HG03575 (cell line): Measurements from ENCODE around the gene WDR86.

ENCODE experiments used
- ATAC-seq: cut with Tn5 transposase; IDR thresholded peaks from one replicate; pipeline ENCODE4 v1.9.1; 2021; ENCODE audit not compliant: unreplicated experiment, insufficient number of reproducible peaks, low FRiP score; ENCODE audit errors: extremely low read depth

Gene WDR86

DNA sequence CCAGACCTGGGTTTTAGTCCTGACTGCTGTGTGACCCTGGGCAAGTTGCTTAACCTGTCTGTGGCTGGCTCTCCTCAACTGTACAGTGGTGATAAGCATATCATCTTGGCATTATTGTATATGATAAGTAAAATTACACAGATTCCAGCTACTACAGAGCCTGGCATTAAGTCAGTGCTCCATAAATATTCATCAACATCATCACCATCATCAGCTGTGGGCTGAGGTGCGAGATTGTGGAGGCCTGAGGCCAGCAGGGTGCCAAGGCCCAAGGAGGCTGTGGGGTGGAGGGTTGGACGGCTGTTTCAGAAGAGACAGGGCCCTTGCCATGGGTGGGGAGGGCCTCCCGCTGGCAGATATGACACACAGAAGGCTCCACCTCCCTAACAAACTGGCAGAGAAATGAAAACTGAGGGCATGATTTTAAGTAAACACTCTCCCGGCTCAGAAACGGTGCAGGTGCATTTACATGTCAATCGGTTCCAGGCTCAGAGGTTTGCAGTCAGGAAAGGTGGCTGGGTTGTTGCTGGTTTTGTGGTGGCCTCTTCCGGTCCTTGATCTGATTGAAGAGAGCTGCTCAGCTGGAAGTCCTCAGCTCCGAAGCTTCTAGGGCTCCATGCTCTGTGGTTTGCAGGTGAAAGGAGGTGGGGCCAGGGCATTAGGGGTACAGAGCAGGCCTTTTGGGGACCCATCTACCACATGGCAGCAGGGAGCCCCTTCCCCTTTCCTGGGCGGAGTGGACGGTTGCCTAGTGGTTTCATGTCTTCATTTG is 19.9 kb upstream of the WDR86 start:
- ATAC-seq, result no peak

DNA sequence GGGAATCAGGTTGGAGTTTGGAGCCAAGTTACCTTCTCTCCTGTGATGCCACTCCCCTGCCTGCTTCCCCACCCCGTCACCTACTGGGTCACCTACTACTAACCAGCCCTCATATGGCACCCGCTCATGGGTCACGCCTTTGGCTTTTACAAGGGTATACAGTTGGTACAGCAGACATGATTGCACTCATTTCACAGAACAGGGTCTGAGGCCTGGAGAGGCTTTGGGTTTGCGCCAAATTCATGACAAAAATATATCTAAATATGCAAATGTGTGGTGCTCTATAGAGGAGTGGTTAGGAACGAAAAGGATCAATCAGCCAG is 19.4 kb upstream of the WDR86 start:
- no peak for ATAC-seq

DNA sequence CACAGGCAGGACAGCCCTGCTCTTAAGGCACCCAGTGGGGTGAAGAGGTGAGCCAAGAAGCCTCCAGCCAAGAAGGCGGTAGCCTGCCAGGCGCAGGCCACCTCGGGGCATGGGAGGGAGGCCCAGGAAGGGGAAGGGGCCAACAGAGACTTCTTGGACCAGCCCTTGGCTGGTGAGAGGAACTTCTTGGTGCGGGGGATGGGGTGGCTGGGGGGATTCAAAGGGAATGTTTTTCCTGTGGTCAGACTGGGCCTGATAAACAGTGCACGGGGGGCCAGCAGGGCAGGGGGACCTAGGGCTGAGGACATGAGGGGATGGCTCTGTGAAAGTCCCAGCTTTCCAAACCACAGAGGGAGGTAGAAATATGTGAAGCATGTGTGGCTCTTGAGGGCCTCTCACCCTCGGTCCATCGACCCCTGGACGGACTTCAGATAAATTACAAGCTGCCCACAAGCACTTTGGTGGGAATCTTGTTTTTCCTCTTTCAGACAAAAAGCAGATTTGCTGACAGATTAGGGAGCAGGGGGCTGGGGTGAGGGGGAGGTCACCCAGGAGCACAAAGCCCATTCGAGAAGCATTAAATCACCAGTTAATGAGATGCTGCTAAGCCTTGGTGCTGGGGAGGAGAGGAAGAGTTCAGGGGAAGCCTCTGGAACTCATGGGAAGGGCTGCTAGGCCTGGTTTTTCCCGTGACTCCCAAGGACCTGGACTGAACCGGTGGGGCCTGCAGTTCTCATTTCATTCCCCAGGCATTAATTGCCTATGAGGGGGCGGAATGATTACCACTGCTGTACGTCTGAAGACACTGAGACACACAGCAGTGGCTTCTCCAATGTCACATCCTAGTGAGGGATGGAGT is 18.8 kb upstream of the WDR86 start:
- ATAC-seq, result no peak

DNA sequence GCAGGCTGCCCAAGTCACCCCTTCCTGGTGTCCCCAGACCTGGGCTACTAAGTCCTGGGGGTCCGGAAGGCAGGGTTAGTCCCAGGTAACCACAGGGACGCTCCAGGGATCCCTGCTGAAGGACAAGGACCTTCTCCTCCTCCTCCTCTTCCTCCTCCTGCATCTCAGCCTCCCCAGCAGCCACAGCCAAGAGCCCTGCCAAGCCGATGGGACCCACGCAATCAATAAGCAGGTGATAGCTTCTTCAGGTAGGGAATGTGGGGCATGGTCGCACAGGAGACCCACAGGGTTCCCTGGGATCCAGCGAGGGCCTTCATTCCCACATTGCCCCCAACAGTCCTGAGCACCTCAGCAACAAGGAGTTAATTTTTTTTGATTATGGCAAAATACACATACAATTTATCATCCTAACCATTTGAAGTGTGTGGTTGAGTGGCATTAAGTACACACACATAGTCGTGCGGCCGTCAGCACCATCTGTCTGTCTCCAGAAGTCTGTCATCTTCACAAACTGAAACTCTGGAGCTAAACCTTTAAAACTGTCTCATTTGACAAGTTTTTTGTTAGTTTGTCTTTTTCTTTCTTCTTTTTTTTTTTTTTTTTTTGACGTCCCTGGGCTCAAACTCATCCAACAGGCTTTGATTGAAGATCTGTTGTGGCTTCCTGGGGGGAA is 18.0 kb upstream of the WDR86 start:
- no peak for ATAC-seq

DNA sequence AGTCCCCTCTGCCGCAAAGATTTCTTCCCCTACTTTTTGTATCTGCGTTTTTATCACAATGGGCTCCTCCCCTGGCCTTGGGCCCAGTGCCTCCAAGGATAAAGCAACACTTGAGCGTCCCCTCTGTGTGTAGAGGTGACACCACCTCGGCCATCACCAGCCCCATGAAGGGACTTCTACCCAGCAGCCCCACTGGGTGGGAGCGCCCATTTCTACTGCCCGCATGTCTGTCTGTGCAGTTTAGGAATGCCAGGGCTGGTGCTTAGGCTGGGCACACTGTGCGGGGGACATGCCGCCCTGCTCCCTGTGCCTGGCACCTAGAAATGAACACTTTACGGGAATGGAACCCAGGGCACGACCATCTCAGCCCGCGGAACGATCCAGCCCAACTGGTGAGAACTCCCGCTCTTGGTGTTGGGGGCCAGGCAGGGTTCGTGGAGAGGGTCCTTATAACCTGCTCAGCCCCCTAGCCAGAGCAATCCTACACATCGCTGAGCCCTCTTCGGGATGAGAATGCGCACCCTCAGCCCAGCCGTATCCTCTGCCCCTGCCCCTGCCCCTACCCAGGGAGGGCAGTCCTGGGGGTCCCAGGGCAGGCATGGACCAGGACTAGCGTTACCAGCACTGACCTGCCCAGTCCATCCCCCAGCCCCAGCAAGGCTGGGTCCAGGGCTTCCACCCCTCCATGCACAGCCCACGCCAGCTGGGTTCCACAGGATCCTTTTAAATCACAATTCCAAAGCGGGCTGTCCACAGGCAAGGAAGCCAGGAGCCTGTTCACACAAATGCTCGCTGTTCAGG is 17.3 kb upstream of the WDR86 start:
- no peak for ATAC-seq

DNA sequence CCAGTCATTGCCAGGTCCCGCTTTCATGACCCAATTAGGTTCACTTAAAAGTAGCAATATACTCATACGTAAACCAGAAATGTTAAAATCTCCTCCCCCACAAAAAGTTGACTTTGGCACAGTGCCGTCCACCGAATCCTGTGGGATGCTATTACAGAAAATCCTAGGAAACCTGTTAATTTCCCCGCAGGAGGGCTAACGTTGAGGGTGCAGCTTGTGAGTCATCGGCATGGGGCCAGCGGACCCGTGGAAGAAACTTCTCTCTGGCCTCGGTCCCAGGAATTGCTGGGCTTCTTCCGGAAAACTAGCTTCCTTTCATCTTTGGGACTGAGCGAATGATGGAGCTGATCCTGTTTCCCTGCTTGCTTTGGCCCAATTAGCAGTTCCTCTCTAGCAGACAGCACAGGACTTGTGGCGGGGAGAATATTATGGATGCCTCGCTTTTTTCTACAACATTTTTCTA is 16.6 kb upstream of the WDR86 start:
- ATAC-seq, result no peak

DNA sequence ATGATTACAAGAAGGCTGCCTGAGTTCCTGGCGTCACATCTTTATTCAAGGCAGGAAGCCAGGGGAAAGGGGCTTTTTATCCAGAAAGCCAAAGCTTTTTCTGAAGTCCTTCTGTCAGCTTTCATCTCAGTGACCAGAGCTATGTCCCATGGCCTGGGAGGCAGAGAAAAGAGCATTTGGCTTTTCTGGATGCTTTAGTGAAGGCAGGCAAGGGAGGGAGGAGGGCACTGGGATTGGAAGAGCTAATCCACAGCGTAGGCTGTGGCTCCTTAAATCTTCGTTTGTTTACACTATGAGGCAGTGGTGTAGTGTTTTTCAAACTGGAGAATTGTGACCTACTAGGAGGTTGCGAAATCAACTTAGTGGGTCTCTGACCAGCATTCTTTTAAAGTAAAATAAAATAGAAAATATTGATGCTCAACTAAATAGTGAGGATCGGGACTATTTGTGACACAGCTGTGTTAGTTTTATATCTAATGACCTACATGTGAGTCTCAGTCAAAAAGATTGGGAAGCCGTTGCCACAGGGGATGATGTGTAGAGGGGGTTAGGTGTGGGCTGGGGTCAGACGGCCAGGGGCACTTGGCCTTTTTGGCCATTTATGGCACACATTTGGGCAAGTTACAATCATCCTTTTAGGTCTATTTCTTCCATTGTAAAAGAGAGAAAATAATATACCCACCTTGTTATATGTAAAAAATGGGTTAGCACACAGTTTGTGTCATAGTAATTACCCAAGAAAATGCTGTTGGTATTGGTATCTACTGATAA is 16.0 kb upstream of the WDR86 start:
- ATAC-seq, result no peak

DNA sequence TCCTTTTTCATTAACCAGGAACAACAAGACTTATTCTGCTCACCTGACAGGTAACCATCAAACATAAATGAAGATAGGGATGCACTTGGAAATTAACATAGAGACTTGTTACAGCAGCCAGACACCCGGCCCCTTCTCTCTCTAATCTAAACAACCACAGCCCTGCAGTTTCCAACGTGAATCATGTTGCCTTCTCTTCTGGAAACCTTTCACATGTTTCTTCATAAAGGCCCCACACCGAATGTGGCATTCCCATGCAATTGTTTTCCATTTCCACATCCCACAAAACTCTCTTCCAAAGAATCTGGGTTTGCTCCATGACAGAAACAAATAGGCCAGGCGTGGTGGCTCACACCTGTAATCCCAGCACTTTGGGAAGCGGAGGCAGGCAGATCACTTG is 15.0 kb upstream of the WDR86 start:
- no peak for ATAC-seq

DNA sequence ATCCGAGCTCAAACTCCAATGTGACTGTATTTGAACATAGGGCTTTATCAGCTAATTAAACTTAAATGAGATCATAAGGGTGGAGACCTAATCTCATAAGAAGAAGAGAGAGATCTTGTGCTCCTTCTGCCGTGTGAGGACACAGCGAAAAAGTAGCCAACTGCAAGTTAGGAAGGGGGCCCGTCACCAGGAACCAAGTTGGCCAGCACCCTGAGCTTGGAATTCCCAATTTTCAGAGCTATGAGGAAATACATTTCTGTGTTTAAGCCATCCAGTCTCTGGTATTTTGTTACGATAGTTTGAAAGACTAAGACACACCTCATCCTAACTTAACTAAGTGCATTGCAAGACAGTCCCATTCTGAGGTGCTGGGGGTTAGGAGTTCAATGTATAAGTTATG is 14.1 kb upstream of the WDR86 start:
- ATAC-seq, result no peak

DNA sequence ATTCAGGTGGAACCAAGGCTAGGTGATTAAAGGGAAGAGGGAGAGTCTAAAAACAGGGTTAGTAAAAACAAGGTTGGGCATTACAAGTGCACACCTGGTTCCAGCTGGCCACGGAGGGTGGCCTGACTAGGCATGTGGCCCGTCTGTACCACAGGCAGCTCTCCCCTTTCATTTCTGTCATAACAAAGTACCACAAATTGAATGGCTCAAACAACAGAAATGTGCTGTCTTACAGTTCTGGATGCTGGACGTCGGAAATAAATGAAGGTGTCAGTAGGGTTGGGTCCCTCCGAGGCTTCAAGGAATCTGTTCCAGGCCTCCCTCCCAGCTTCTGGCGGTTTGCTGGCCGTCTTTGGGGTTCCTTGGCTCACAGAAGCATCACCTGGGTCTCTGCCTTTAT is 13.4 kb upstream of the WDR86 start:
- no peak for ATAC-seq

DNA sequence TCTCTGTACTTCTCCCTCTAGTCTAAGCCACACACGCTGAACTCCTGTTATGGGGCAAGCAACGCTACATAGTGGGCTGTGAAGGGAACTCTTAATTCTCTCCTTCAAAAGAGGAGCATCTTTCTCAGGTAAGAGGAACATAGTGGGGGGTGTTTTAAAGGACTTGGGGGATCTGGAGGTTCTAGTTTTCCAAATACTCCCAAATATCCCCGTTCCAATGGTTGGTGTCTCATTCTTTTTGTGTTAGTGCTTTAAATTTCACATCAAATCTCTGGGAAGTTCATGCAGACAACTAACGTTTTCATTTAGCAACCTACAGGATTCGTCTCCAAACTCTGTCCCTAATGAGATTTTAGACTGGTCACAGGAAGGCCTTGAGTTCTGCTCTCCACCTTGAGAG is 12.4 kb upstream of the WDR86 start:
- ATAC-seq, result no peak

DNA sequence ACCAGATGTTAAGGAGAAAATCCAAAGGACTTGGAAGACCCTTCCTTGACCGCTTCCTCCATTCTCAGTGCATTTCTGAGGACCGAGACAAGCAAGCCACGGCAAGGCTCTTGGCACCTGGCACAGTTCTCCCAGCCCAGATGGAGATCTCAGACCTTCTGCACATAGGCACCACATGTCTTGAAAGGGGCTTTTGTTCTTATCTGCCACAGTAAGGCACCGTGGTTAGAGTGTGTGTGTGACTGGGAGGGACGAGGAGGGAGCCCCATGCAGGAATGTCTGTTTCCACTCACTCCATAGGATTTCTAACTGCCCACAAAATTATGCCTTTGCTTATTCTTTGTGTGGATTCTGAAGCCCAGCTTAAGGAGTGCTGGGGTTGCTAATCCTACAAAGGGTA is 10.3 kb upstream of the WDR86 start:
- ATAC-seq, result no peak

DNA sequence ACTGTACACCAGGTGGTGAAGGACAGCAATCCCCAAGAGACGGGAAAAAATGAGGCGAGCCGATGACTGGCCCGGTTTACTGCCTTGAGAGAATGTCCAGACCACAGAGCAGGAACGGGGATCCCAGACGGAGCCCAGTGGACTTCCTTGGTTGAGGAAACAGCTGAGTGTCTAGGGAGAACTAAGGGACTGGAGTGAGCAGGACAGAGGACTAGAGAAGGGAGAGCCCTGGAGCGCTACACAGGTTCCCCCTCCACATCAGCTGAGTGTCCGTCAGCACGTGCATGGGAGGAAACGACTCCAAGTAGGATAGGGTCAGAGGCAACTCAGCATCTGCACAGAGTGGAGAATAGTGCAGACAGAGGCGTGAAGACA is 7.1 kb upstream of the WDR86 start:
- no peak for ATAC-seq

DNA sequence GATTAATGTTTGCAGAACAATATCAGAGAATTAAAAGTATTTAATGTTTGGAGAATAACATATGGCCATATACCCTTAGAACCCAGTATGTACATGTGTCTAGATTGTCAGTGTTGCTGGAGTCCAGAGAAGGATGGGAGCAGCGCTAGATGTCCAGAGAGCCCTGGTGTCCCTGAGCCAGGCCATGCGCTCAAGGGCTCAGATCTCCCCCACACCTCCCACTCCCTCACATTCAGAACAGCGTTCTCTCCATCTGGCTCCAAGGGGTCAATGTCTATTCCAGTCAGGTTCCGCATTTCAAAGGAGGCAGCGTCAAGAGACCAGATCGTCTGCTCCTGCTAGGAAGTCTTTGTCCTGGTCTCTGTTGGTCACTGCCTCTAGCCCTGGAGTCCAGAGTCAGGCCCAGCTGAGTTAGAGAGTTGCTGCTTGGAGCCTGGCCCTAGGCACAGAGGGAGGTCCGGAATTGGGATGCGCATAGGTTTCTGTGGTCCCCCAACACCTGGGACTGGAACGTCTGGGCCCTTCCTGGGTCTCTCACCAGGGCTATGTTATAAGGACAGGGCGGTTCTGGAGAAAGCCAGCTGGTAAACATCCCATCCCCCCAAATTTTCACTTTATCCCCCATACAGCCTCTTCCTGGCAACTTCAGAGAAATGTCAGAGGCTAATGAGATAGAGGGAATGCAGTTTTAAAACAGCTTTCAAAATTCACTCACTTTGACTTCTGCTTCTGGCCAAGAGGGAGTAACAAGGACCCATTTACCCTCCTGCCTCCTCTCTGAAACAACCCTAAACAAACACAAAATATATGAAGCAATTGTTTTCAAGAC is 6.5 kb upstream of the WDR86 start:
- ATAC-seq, result no peak

DNA sequence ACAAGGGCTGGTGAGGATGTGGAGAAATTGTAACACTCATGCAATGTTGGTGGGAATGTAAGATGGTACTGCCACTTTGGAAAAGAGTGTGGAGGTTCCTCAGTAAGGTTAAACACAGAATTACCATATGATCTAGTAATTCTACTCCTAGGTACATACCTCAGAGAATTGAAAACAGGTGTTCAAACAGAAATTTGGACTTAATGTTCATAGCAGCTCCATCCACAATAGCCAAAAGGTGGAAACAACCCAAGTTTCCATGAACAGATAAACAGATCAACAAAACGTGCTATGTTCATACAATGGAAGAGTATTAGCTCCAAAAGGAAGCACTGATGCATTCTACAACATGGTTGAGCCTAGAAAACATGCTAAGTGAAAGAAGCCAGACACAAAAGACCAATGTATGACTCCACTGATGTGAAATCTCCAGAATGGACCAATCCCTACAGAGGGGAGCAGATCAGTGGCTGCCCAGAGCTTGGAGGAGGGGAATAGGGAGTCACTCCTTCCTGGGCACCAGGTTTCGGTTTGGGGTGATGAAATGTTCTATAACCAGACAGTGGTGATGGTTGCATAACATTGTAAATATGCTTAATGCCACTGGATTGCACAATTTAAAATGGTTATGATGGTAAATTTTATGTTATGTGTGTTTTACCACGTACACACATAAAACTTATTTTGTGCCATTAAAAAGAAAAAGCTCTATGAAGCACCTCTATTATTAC is 5.7 kb upstream of the WDR86 start:
- no peak for ATAC-seq

DNA sequence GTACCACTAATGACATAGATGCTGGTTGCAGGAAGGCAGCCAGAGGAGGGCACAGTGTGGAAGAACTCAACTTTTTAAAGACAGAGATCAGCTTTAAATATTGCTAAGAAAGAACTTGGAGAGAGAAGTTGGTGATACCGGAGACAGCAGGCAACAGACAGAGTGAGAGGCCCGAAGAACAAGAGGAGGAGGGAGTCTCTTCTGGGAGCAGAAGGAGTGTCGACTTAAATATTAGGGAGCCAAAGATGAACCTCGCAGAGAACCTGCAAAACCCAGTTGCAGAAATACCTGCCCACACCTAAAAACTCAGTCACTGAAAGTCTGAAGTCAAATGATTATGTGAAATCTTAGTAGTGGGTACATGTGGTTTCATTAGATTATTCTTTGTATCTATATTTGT is 3.4 kb upstream of the WDR86 start:
- no peak for ATAC-seq

DNA sequence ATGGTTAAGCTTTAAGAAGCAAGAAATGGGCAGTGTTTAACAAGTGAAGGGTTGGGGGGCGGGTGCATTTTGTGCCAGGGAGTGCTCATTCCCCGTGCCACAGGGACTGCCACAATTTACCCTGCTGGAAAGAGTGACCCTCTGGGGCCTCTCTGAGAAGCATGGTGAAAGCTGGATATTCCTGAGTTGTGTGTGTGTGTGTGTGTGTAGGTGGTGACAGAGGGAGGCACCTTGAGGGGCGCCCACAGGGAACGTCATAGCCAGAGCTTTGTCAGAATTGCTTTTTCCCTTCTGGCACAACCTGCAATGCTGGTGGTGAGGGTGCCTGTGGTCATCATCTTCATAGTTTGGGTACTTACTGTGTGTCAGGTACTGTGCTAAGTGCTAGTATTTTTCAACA is 2.5 kb upstream of the WDR86 start:
- no peak for ATAC-seq
